Nucleus accumbens (tissue), 56 donors: Measurements from ENCODE around the gene LRRC61.
"Not testable (repeated sequence)": the region's sequence is repeated elsewhere in the genome, so short reads cannot be mapped to it uniquely, and the experiment has no call there.

Experiments used
- DNase-seq, 56 donors: peaks; one replicate each; lab custom pipeline; 2025; lab: John Stamatoyannopoulos, UW

The LRRC61 gene

DNA sequence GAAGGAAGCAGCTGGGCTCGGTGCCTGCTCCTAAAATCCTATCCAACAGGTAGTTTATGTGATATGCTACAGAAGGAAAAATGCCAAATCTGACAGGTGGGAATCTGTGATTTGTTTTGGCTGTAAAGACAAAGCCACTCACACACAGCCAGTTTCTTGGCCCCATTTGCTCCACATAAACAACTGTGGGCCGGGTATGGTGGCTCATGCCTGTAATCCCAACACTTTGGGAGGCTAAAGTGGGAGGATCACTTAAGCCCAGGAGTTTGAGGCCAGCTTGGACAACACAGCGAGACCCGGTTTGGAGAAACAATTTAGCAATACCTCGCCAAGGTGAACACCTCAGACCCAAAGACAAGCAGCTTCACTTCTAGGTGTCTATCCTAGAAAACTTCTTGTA lies 16.8 kb upstream of the LRRC61 start:
- not testable (repeated sequence) for DNase-seq

GRCh38 chr7:150307129-150307528 lies 16.0 kb upstream of the LRRC61 start:
- DNase-seq = no peak

DNA sequence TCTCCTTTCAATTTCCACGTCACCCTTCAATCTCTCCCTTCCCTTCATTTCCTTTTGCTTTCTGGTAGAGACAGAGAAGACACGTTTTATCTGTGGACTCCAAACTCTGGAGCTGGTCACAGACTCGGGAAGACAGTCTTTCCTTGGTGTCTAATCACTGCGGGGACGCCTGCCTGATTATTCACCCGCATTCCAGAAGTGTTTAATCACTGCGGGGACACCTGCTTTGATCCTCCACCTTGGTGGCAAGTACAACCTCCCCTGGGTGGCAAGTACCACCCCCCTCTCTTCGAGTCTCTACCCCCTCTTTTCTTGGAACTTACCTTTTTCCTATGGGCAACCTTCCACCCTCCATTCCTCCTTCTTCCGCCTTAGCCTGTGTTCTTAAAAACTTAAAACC lies 15.3 kb upstream of the LRRC61 start:
- DNase-seq = no peak

- no peak for DNase-seq
Observed at GRCh38 chr7:150308575-150308974, 14.6 kb upstream of the LRRC61 start.

DNA sequence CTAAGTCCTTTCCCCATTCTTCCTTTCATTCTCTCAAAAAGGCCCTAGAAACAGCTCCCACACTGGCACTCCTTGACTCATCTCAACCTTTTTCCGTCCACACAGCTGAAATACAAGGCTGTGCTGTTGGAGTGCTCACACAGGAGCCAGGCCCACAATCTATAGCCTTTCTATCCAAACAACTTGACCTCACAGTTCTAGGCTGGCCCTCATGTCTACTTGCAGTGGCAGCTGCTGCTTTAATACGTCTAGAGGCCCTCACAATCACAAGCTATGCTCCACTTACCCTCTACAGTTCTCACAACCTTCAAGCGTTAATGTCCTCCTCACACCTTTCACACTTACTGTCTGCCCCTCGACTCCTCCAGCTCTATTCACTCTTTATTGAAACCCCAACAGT lies 12.0 kb upstream of the LRRC61 start:
- no peak for DNase-seq

DNA sequence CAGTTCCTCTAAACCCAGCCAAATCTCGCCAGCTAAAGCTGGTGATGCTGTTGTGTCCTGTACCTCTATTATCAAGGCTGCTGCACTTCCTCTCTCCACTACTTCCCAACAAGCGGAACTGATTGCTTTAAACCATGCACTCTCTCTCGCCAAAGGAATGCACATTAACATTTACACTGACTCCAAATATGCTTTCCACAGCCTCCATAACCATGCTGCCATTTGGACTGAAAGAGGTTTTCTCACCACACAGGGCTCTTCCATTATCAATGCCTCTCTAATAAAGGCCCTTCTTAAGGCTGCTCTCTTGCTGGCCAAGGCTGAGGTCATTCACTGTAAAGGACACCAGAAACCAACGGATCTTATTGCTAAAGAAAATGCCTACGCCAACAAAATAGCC lies 11.4 kb upstream of the LRRC61 start:
- DNase-seq = no peak

DNA sequence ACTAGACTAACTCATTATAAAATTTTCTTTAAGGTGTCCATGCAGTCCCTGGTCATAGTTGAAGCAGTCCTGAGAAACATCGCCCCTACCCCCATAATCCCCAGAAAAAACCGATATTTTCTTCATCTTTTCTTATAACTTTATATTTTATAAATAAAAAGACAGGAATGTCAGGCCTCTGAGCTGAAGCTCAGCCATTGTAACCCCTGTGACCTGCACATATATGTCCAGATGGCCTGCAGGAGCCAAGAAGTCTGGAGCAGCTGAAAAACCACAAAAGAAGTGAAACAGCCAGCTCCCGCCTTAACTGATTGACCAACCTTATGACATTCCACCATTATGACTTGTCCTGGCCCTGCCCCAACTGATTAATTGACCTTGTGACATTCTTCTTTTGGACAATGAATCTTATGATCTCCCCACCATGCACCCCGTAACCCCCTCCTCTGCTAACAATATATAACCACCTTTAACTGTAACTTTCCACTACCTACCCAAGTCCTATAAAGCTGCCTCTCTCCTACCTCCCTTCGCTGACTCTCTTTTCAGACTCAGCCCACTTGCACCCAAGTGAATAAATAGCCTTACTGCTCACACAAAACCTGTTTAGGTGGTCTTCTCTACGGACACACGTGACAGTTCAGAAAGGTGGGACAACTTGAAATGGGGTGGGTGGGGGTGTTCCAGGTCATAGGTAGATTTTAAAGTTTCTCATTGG lies 10.3 kb upstream of the LRRC61 start:
- DNase-seq = not testable (repeated sequence)

DNA sequence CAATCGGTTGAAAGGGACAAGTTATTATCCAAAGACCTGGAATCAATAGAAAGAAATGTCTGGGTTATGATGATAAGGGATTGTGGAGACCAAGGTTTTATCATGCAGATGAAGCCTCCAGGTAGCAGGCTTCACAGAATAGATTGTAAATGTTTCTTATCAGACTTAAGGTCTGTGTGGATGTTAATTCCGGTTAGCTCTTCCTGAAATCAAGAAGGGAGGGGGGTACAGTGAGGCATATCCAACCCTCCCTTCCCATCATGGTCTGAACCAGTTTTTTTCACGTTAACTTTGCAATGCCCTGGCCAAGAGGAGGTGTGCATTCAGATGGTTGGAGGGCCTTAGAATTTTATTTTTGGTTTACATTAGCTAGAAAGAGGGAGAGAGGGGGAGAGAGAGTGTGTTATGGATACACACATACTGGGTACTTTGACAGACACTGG lies 9.8 kb upstream of the LRRC61 start:
- no peak for DNase-seq

GRCh38 chr7:150313870-150314269 lies 9.3 kb upstream of the LRRC61 start:
- no peak for DNase-seq

DNA sequence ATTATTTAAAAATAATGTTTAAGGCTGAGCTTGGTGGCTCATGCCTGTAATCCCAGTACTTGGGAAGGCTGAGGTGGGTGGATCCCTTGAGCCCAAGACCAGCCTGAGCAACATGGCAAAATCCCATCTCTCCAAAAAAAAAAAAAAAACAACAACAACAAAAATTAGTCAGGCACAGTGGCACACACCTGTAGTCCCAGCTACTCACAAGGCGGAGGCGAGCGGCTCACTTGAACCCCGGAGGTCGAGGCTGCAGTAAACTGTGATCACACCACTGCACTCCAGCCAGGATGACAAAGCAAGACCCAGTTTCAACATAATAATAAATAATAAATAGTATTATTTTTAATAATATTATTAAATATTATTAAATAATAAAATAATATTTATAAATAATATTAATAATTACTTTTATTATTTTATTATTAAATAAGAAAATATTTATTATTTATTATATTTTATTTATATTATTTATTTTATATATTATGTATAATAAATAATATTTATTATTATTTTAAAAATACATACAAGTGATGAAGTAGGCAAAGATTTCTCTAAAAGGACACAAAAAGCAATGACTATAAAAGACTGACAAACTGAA lies 8.4 kb upstream of the LRRC61 start:
- DNase-seq = no peak

DNA sequence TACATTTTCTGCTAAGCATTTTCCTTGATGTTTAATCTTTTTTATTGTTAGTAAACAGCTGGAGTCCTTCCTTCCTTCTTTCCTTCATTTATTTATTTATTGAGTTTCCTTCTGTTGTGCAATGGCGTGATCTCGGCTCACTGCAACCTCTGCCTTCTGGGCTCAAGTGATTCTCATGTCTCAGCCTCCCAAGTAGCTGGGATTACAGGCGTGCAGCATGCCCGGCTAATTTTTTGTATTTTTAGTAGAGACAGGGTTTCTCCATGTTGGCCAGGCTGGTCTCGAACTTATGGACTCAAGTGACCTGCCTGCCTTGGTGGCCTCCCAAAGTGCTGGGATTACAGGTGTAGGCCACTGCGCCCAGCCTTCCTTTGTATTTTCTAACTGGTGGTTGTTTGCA lies 6.2 kb upstream of the LRRC61 start:
- DNase-seq = not testable (repeated sequence)

DNA sequence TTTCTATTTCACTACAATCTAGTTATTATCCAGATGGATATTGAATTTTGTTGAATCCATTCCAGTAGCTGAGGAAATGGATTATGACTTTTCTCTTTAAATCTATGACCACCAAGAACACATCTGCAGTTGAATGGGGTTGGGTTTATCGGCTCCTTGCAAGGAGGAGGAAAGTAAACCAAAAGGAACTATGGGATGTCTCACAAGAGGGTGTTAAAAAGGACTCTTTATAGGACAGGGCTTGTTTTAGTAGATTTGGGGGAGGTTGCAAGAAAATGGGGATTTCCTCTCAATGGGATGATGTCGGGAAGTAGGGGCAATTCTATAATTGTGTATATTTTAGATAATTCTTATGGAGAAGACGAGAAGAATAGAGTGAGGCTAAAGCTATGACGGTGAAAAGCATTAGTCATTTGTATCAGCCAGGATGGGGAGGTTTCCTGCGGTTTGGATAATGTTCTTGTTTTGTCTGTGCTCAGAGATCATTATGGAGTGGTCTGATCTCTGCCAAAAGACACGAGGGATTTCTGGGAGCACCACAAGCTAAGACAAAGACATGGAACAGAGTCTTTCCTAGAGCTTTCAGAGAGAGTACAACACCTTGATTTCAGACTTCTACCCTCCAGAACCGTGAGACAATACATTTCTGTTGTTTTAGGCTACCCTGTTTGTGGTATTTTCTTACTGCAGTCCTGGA lies 5.3 kb upstream of the LRRC61 start:
- no peak for DNase-seq

DNA sequence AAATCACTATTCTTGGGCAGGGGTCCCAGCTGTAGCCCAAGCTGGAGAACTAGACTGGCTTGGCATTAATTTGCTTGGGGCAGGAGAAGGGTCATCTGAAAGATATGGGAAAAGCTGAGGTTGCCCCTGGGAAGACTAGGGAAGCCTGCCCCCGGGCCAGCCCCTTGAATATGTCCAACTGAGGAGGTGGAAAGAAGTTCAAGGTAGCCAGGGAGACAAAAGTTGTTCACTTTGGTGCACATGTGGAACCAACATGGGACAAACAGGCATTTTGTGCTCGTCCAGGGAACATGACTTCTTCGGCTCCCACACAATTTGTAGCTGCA lies 1.4 kb upstream of the LRRC61 start:
- no peak for DNase-seq

- no peak for DNase-seq
Observed at GRCh38 chr7:150322114-150322832, 882 bp upstream of the LRRC61 start.

DNA sequence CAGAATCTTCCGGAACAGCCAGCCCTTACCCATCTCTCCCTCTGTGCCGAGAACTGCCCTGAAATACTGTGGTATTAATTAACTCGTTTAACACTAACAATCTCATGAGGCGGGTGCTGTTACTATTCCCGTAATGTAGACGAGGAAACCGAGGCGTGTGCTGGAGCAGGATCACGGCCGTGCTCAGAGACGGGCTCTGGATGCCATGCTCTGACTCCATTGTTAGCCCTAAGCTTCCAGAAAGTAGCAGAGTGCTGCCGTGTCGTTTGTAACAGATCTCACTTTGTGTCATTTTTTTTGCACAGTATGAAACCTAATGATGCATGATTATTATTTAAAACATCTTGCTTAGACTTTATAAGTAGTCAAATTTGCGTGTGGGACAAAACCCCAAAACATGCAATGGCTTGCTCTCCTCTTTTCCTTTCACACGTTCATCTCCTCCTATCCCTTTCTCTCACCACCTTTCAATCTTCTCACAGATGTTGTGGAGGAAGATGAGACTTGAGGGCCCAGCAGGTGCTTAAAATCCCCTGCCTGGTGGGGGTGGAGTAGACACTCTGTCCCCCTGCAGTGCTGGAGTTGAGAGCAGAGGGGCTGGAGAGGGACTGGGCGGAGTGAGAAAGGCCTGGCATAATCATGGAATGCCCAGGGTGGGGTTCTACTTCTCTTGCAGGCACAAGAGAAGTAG lies 672 bp downstream of the LRRC61 start:
- peak in 3 of 56 donors; percentile 15 to 57 (median 27) for DNase-seq

DNA sequence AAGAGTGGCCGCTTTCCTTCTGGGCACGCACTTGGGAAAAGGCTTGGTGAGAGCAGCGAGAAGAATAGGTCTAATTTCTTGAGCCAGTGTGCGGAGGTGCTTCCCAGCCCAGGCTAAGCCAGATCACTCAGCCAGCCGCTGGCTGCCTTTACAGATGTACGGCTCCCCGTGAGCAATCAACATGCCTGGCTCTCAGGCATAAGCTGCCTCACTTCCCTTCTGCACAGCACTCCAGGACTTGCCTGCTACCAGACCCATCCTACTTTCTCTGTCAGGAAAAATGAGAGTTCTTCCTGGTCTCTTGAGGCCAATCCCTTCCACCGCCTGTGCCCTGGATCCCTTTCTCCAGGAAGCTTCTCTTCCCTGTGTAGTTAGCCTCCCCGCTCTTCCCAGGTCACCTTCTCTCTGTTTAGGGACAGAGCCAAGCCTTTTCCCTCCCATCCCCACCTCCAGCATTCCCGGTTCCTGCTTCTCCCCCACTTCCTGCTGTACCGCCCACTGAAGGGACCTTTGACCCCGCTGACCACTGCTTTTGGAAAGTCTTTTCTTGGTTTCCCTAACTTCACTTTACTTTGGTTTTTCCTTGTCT lies 1.3 kb downstream of the LRRC61 start:
- DNase-seq = no peak

GRCh38 chr7:150325110-150325611 lies 2.0 kb downstream of the LRRC61 start:
- no peak for DNase-seq

DNA sequence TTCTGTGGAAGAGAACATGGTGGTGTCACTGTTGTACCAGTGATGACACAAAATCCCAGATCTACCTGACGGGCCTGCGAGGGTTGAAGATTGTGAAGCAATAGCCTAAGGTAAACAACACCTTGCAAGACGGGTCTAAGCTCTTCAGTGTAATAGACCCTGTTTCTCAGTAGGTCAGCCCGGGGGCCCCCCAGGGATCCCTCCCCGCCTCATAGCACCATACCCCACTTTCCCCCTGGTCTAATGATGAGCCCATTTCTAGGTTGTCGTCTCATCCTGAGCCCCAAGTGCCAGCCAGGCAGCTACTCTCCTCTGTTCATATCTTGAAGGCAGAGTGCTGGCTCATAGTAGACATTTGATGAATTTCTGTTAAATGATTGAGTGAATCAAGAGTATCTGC lies 2.7 kb downstream of the LRRC61 start:
- DNase-seq = no peak

- DNase-seq = no peak
Observed at GRCh38 chr7:150326657-150327268, 3.6 kb downstream of the LRRC61 start.

DNA sequence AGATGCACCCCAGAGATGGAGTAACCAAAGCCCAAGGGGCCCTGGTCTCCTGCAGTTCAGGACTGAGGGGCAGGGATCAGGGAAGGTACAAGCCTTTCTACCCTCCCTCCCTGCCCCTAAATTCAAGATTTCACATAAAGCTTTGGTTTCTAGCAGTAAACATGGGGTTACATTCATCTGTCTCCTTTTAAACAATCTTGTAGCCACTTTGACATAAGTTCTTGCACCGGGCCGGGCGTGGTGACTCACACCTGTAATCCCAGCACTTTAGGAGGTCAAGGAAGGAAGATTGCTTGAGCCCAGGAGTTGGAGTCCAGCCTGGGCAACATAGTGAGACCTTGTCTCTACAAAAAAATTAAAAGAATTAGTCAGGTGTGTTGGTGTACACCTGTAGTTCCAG lies 4.2 kb downstream of the LRRC61 start:
- DNase-seq = no peak
